Epidermal melanocyte (primary cell): ENCODE measurements around the gene TNIK.
"Not testable (repeated sequence)": the region's sequence is repeated elsewhere in the genome, so short reads cannot be mapped to it uniquely, and the experiment has no call there.

Experiments used
- DNase-seq: peaks from one replicate; pipeline ENCODE4 v3.0.0; 2011; ENCODE audit warnings: low spot score; ENCODE audit not compliant: insufficient read length

Gene TNIK

GRCh38 chr3:171446801-171447578, 13.2 kb downstream of the TNIK start:
- DNase-seq, result no peak

GRCh38 chr3:171446301-171446700, 13.9 kb downstream of the TNIK start:
- DNase-seq, result no peak

DNA sequence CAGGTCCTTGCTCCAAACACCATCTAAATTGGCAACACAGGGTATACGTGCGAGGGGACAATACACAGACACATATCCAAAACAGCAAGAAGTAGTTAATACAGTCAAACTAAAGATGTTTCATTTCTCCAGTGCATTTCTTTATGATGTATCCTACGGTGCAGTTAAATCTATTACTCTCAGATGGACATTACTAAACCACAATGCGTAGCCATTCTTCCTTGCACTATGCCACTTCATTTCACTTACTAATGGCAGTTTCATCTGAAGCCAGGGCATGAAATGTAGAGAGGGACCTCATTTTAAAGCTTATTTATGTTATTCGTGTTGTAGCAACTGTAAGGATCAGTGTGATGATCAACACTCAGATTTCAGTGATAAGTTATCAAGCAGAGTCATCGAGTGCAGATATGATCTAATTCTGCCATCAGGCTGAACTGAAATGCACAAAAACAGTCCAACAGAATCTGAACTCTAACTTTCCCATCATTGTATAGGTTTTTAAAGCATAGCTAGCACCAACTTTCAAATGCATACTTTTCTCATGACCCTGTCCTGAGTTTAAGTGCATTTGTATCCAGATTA, 14.5 kb downstream of the TNIK start:
- DNase-seq, result no peak

DNA sequence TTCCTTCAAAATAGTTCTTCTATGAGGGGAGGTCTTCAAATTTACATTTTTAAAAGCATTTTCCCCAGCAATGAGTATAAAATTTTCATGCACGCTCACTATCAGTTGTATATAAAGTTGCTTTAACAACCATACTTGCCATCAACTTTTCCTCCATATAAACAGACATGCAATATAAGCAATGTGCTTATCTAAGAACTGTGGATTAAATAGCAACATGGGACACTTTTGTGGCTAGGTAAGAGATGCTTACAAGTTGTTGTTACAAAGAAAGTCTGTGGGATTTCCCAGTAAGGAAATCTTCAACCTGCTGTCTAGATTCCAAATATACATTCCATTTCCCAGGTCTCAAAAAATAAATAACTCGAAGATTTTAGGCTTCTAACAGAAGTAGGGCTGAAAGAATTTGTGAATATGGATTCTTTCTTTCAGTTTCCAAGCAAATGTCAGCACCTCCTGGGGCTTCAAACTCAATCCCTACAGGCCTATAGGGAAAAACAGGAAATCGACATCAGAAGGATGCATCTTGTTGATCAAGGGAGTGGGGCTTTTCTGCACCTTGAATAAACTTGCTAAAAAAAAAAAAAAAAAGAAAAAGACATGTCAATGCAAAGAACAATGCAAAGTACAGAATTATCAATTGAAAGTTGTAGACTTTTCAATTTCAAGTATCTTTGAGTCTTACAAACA, 16.1 kb downstream of the TNIK start:
- DNase-seq, result no peak

GRCh38 chr3:171443211-171443957, 16.8 kb downstream of the TNIK start:
- no peak for DNase-seq

DNA sequence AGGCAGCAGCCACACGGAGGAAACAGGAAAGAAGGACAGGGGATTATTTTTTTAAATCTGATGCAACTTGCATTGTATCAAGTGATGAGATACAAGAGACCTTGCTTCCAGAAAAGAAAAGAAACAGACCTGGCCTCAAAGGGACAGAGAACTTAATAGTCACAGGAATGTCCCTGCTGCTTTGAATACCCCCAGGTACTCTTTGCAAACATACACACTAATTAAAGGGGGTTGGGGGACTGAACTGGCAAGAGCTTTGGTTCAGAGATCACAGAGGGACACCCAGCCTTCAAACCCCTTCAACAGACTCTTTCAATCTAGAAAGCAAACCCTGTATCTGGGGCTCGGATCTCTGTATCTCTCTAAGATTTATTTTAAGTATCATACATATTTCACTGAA, 18.0 kb downstream of the TNIK start:
- DNase-seq, result no peak

- no peak for DNase-seq
These were observed 18.8 kb downstream of the TNIK start for GRCh38 chr3:171441381-171441780.

DNA sequence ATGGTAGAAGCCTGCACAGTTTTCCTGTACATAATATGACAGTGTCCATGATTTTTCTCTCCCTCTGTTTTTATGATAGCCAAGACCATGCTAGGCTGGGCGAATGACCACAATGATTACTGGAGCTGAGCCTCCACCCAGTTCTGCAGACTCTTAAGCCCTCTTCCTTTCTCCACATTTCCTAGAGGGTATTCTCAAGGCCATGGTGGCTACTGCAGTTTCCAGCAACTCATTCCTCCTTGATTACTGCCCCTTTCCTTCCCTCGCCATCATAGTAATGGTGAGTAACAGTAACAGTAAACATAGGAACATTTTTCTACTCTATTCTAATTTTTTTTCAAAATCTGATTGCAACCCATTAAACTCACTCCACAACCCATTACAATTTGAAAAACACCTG, 20.2 kb downstream of the TNIK start:
- no peak for DNase-seq

DNA sequence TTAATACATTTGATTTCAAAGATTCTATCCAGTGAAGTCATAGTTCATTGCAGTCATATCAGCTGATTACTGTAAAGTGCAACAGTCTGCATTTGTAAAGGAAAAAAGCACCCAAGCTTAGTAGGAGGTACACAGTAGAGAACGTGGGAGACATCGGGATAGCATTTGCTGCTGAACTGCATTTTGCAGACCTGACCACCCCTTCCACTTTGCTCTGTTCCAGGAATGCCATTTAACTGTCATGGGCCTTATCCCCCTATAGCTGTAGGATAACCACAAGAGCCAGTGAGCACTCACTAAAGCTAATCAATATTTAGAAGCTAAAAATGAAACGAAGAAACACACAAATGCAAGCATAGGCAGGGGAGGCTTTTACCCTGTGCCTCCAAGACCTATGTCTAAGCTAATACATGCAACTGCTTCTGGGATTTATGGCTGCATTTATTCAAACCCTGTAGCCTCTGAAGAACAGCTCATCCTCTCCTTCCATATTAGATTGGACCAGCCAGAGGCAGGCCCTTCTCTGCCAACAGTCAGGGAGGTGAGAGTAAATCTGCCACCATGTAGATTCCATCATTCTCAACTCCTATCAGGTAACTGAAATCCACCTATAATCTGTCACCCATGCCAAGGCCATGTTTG, 23.0 kb downstream of the TNIK start:
- DNase-seq, result no peak

DNA sequence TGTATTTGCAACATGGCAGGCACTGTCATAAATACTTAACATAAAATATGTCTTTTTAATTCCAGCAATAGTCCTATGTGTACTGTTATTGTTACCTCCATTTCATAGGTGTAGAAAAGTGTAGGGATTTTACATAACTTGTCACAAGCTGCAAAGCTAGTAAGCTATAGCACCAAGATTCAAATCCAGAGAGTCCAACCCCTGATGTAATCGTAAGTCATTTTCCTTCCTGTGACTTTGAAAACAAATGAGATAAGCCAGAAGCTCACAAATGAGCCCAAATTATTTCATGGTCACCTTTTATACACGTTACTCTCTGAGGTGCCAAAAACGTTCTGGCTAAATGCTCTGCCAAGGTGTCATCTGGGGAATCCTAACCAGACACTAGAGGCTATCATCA, 23.8 kb downstream of the TNIK start:
- no peak for DNase-seq

GRCh38 chr3:171435757-171436156, 24.4 kb downstream of the TNIK start:
- no peak for DNase-seq

DNA sequence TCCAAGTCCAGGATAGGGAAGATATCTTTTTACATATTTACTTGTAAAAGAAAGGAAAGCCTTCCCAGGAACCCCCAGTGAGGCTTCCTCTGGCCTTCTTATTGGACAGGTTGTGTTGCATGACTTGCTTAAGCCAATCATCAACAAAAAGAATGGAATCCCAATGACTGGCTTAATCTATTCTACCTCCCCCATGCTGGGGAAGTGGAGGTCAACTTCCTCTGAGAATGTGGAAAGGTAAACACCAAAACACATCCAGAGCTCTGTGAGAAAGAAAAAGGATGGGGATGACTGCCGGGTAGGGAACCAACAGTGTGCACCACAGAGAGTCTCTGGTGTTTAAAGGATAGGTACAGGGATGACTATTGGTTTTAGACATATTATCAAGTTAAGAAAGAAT, 25.1 kb downstream of the TNIK start:
- DNase-seq, result no peak

DNA sequence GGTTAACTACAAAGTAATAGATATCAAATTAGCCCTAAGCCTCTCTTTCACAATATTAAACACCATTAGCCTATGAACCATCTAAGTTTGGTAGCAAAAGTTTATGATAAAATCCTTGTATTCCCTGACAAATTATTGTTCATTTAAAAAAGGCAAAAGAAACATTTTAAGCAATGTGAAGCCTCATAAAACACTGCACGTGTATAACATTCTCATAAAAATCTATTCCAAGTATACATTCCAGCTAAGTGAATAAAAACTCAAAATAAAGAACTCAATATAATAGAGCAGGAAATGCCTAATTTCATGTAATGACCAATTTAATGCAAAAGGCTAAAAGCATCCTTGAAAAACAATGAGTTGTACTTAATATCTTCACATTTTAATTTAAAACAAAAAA, 27.7 kb downstream of the TNIK start:
- DNase-seq, result no peak

DNA sequence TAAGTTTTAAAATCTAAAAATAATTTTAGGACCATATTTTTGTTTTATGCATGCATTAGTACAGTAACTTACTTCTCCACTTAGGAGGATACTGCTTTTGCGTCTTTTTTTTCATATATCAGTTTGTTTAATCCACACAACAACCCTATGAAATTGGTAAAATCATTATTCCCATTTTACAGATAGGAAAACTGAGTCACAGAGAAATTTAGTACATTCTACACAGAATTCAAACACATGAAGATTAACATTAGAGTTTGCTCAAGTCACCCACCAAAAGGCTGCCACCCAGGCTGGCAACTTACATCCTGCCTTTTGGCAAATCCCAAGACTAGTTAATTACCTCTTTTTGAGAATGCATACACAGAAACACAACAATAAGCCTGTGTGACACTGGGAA, 28.7 kb downstream of the TNIK start:
- no peak for DNase-seq

- DNase-seq, result no peak
These were observed 29.7 kb downstream of the TNIK start for GRCh38 chr3:171430530-171430929.

DNA sequence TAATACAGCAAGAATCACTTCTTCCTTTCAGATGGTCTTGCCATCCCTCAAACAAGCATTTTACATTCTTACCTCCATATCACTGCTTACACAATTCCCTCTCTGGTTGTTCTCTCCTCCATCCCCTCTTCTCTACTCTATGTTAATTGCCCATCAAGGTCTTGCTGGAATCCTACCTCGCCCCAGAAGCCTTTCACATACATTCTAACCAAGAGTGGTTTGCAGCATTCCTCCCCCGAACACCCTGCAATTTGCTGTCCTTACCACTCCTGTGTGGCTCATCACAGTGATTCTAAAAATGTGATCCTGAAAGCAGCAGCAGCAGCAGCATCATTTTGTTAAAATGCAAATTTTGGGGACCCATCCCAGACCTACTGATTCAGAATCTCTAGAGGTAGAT, 30.6 kb downstream of the TNIK start:
- no peak for DNase-seq

DNA sequence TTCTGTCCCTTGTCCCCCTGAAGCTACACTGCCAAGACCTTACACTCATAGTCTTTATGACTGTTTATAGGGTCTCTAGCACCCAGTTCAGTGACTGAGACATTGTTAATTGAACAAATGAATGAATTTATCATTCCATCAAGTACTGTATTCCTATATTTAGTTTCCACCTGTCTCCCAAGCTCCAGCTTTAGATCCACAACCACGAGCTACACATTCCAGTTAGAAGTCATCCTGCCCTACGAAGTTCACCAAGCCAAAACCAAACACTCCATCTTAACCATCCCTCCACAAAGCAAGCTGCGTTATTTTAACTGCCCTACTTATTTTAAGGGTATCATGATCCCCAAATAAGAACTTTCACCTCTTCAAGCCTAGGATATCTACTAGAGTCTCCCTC, 31.3 kb downstream of the TNIK start:
- DNase-seq, result no peak

GRCh38 chr3:171428321-171428787, 31.9 kb downstream of the TNIK start:
- DNase-seq, result no peak

- DNase-seq, result no peak
These were observed 32.4 kb downstream of the TNIK start for GRCh38 chr3:171427771-171428320.

DNA sequence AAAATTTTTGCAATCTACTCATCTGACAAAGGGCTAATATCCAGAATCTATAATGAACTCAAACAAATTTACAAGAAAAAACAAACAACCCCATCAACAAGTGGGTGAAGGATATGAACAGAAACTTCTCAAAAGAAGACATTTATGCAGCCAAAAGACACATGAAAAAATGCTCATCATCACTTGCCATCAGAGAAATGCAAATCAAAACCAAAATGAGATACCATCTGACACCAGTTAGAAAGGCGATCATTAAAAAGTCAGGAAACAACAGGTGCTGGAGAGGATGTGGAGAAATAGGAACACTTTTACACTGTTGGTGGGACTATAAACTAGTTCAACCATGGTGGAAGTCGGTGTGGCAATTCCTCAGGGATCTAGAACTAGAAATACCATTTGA, 36.1 kb downstream of the TNIK start:
- DNase-seq, result not testable (repeated sequence)

GRCh38 chr3:171422855-171423254, 37.4 kb downstream of the TNIK start:
- not testable (repeated sequence) for DNase-seq
